Measurements from ENCODE around the gene ABHD18.
A peak's percentile ranks its signal among the peaks of the same experiment; 100 is the strongest.
"Not testable (repeated sequence)": the region's sequence is repeated elsewhere in the genome, so short reads cannot be mapped to it uniquely, and the experiment has no call there.

Gene ABHD18

DNA sequence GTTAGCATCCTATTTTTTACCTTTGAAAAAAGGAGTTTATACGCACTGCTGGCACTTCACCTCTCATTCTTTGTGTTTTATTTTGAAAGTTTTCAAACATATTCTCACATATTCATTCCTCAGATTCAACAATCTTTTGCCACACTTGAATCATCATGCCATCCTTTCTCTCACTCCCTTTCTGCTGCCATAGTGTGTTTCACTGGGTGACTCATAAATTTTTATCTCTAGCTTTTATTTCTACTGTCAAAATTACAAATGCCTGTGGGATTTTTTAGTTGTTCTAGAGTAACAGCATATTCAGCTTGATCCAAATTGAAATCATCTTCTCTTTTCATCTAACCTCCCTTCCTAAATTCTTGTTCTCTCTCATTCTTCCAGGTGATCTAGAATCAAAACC, 28.2 kb upstream of the ABHD18 start:
- TF ChIP-seq, protein P1, sequence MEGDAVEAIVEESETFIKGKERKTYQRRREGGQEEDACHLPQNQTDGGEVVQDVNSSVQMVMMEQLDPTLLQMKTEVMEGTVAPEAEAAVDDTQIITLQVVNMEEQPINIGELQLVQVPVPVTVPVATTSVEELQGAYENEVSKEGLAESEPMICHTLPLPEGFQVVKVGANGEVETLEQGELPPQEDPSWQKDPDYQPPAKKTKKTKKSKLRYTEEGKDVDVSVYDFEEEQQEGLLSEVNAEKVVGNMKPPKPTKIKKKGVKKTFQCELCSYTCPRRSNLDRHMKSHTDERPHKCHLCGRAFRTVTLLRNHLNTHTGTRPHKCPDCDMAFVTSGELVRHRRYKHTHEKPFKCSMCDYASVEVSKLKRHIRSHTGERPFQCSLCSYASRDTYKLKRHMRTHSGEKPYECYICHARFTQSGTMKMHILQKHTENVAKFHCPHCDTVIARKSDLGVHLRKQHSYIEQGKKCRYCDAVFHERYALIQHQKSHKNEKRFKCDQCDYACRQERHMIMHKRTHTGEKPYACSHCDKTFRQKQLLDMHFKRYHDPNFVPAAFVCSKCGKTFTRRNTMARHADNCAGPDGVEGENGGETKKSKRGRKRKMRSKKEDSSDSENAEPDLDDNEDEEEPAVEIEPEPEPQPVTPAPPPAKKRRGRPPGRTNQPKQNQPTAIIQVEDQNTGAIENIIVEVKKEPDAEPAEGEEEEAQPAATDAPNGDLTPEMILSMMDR (IDR thresholded peaks at IDR 0.05; ENCODE audit: insufficient read depth, low read depth, low read length, missing control alignments): no peak
- H3K4me3 ChIP-seq (ENCODE audit: low read length): no peak overlapping the region
- peak; percentile 34 for DNase-seq (ENCODE audit: low read depth)

DNA sequence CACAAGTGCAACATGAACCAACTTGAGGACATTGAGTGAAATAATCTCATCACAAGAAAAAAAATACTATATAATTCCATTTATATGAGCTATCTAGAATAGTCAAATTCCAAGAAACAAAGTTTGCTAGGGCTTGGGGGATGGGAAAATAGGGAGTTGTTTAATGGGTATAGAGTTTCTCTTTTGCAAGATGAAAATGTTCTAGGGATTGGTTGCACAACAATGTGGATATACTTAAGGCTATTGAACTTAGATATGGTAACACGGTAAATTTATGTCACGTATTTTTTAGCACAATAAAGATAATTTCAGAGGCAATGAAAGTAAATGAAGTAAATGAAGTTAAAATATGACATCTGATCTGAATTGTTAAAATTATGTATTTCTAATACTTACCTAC, 8.1 kb upstream of the ABHD18 start:
- DNase-seq (ENCODE audit: low read depth): no peak
- no peak overlapping the region for H3K4me3 ChIP-seq (ENCODE audit: low read length)
- TF ChIP-seq, protein P1 (IDR thresholded peaks at IDR 0.05; ENCODE audit: insufficient read depth, low read depth, low read length, missing control alignments): no peak

DNA sequence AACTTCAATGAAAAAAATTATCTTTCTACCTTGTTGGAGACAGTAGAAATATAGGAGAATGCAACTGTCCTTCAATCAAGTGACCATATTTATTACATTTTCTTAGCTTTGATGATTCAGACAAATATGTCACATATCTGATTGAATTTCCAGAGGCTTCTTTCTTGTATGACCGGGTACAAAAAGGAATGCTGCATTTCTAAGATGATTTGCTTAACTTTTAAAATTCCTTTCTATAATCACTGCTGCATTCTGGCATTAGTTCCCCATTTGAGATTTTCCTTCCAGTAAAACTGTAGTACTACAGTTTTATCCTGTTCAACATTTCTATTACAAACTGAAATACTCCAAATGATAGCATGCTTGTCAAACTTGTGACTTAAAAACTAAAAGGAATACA, 5.4 kb upstream of the ABHD18 start:
- TF ChIP-seq, protein P1 (IDR thresholded peaks at IDR 0.05; ENCODE audit: insufficient read depth, low read depth, low read length, missing control alignments): no peak
- no peak overlapping the region for H3K4me3 ChIP-seq (ENCODE audit: low read length)

DNA sequence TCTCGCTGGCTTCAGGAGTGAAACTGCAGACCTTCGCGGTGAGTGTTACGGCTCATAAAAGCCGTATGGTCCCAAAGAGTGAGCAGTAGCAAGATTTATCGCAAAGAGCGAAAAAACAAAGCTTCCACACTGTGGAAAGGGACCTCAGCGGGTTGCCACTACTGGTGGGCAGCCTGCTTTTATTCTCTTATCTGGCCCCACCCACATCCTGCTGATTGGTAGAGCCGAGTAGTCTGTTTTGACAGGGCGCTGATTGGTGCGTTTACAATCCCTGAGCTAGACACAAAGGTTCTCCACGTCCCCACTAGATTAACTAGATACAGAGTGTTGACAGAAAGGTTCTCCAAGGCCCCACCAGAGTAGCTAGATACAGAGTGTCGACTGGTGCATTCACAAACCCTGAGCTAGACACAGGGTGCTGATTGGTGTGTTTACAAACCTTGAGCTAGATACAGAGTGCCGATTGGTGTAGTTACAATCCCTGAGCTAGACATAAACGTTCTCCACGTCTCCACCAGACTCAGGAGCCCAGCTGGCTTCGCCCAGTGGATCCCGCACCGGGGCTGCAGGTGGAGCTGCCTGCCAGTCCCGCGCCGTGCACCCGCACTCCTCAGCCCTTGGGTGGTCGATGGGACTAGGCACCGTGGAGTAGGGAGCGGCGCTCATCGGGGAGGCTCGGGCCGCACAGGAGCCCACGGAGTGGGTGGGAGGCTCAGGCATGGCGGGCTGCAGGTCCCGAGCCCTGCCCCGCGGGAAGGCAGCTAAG, 1.4 kb upstream of the ABHD18 start:
- DNase-seq (ENCODE audit: low read depth): peak; percentile 23
- H3K4me3 ChIP-seq (ENCODE audit: low read length): peak overlapping the region; percentile 90

More for the DNA sequence above, 5.4 kb upstream of the ABHD18 start:
- DNase-seq (ENCODE audit: low read depth): no peak

DNA sequence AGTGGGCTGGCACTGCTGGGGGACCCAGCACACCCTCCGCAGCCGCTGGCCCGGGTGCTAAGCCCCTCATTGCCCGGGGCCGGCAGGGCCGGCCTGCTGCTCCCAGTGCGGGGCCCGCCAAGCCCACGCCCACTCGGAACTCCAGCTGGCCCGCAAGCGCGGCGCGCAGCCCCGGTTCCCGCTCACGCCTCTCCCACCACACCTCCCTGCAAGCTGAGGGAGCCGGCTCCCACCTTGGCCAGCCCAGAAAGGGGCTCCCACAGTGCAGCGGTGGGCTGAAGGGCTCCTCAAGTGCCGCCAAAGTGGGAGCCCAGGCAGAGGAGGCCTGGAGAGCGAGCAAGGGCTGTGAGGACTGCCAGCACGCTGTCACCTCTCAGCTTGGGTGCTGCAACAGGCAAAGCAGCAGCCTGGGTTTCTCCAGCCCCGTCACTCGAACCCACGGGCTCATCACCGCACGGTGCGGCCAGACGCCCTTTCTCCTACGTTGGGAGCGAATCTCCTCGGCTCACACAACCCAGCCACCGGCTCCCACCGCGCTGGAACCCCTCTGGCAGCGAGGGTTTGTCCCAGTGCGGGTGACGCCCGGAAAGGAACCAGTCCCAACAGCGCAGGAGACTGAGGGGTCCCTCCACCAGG, 662 bp upstream of the ABHD18 start:
- H3K4me3 ChIP-seq (ENCODE audit: low read length): peak overlapping the region; percentile 90
- peak; percentile 3 for DNase-seq (ENCODE audit: low read depth)

DNA sequence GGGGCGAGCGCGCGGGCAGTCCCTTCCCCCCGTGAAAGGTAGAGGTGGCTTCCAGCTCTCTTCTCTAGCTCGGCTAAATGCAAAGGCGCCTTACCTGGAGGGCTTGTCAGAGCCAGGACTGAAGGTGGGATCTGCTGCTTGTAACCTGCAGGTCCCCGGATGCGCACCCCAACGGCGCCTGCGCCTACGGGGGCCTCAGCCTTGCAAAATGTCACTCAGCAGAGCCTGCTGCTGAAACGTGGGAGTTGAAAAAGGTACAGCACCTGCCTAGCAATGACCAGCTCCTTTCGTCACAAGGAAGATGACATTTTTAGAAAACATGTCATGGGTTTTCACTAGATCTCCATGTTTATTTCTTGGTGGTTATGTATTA, 583 bp downstream of the ABHD18 start:
- H3K4me3 ChIP-seq (ENCODE audit: low read length): peak overlapping the region; percentile 90
- peak; percentile 62 for DNase-seq (ENCODE audit: low read depth)
- TF ChIP-seq, protein P1 (IDR thresholded peaks at IDR 0.05; ENCODE audit: insufficient read depth, low read depth, low read length, missing control alignments): no peak

DNA sequence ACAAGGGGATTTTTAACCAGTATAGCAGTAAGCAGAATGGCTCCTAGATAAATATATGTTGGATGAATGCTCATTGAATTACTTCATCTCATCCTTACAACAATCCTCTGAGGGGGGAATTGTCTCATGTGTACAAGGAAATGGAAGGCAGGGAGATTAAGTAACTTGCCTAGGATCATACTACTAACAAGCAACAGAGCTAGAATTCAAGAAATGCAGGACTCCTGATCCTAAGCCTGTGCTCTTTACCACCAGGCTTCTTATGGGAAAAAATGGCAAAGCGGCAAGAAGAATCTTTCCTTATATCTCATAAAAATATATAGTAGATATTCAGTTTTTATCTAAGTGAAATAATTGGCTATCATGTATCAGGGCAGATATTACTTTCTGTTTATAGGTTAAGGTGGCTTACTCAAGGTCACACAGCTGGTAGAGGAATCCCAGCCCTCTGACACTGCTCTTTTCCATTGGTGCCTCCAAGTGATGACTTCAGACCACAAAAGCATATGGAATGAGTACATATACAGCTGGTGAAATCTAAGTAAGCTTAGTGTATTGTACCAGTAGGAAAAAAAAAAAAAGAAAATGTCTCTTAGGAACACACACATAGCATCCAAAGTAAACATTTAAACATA, 2.1 kb downstream of the ABHD18 start:
- TF ChIP-seq, protein P1 (IDR thresholded peaks at IDR 0.05; ENCODE audit: insufficient read depth, low read depth, low read length, missing control alignments): no peak
- DNase-seq (ENCODE audit: low read depth): peak; percentile 16
- no peak overlapping the region for H3K4me3 ChIP-seq (ENCODE audit: low read length)

DNA sequence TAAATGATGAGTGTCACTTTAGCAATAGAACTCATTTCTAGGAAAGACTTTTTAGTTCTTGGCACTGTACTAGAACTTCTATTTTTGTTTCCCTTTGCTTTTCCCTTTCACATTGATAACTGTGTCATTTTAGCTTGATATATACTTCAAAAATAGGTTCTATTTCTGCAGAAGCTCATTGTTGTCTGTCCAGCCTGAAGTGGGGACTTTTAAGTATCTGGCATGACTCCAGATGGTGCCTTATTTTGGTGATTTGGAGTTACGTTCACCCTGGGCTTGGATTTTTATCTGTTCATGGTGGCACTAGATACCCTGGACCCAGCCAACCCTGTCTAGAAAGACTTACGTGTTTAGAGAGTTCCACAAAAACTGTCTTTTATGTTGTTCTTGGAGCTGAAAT, 3.4 kb downstream of the ABHD18 start:
- DNase-seq (ENCODE audit: low read depth): no peak
- TF ChIP-seq, protein P1 (IDR thresholded peaks at IDR 0.05; ENCODE audit: insufficient read depth, low read depth, low read length, missing control alignments): no peak
- no peak overlapping the region for H3K4me3 ChIP-seq (ENCODE audit: low read length)

DNA sequence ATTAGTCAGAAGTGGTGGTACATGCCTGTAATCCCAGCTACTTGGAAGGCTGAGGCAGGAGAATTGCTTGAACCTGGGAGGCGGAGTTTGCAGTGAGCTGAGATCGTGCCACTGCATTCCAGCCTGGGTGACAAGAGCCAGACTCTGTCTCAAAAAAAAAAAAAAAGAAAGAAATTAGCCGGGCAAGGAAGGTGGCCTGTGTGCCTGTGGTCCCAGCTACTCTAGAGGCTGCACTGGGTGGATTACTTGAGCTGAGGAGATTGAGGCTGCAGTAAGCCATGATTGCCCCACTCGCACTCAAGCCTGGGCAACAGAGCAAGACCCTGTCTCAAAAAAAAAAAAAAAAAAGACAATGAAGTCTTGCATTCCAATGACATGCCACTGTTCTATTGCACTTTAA, 5.7 kb downstream of the ABHD18 start:
- not testable (repeated sequence) for DNase-seq (ENCODE audit: low read depth); H3K4me3 ChIP-seq (ENCODE audit: low read length)
